ENCODE data around the gene TOMM40.

The TOMM40 gene

GRCh38 chr19:44947041-44947581 lies 56.1 kb downstream of the TOMM40 start:
- no peak overlapping the region for H3K27ac ChIP-seq
- no peak for TF ChIP-seq CTCF (conservative IDR thresholded peaks at IDR 0.05)
- no peak for TF ChIP-seq ZFX (IDR thresholded peaks at IDR 0.05)

GRCh38 chr19:44948237-44948636 lies 57.2 kb downstream of the TOMM40 start:
- H3K27ac ChIP-seq: no peak overlapping the region
- no peak for TF ChIP-seq CTCF (conservative IDR thresholded peaks at IDR 0.05)
- TF ChIP-seq ZFX (IDR thresholded peaks at IDR 0.05): no peak

GRCh38 chr19:44948763-44949374 lies 57.8 kb downstream of the TOMM40 start:
- no peak overlapping the region for H3K27ac ChIP-seq
- no peak for TF ChIP-seq ZFX (IDR thresholded peaks at IDR 0.05)
- TF ChIP-seq CTCF (conservative IDR thresholded peaks at IDR 0.05): no peak

- no peak overlapping the region for H3K27ac ChIP-seq
- TF ChIP-seq CTCF (conservative IDR thresholded peaks at IDR 0.05) (no peak), ZFX (IDR thresholded peaks at IDR 0.05) (no peak)
Measured at GRCh38 chr19:44949550-44949949, 58.5 kb downstream of the TOMM40 start.

GRCh38 chr19:44951179-44952159 lies 60.4 kb downstream of the TOMM40 start:
- peak overlapping the region; percentile 27 for H3K27ac ChIP-seq
- TF ChIP-seq CTCF (conservative IDR thresholded peaks at IDR 0.05): peak; percentile 81
- no peak for TF ChIP-seq ZFX (IDR thresholded peaks at IDR 0.05)
